ENCODE results near the gene CDADC1. TPM values are rescaled to one million over a fixed set of nuclear protein-coding genes. Genes with fewer than 3 reads are reported as not detected.

Gene CDADC1
- total RNA-seq, 1 donor from 2014 or later, result 11.4 TPM

- intact Hi-C loops (cut with micrococcal nuclease), result no loop called here
- no peak for DNase-seq
- H3K27ac ChIP-seq (replicated peaks), result no peak overlapping the region
- H3K4me3 ChIP-seq, result no peak overlapping the region
- no peak for TF ChIP-seq CTCF (IDR thresholded peaks at IDR 0.05; ENCODE audit: borderline replicate concordance)
- no peaks in the 10 kb centered on the region for H3K36me3 ChIP-seq
- peaks cover 41% of the 10 kb centered on the region for H3K27me3 ChIP-seq (ENCODE audit: low read depth)
- peaks cover 18% of the 10 kb centered on the region for H3K4me1 ChIP-seq
- no peaks in the 10 kb centered on the region for H3K9me3 ChIP-seq (replicated peaks)
Observed at GRCh38 chr13:49225223-49226042, 22.3 kb upstream of the CDADC1 start.

- no peak for DNase-seq
- no peaks in the 10 kb centered on the region for H3K9me3 ChIP-seq (replicated peaks)
- peaks cover 8% of the 10 kb centered on the region for H3K4me1 ChIP-seq
- H3K4me3 ChIP-seq, result no peak overlapping the region
- no peak overlapping the region for H3K27ac ChIP-seq (replicated peaks)
- no peaks in the 10 kb centered on the region for H3K36me3 ChIP-seq
- H3K27me3 ChIP-seq (ENCODE audit: low read depth), result peaks cover 29% of the 10 kb centered on the region
- TF ChIP-seq CTCF (IDR thresholded peaks at IDR 0.05; ENCODE audit: borderline replicate concordance), result no peak
- intact Hi-C loops (cut with micrococcal nuclease), result no loop called here
Observed at GRCh38 chr13:49226613-49227012, 21.1 kb upstream of the CDADC1 start.

DNA sequence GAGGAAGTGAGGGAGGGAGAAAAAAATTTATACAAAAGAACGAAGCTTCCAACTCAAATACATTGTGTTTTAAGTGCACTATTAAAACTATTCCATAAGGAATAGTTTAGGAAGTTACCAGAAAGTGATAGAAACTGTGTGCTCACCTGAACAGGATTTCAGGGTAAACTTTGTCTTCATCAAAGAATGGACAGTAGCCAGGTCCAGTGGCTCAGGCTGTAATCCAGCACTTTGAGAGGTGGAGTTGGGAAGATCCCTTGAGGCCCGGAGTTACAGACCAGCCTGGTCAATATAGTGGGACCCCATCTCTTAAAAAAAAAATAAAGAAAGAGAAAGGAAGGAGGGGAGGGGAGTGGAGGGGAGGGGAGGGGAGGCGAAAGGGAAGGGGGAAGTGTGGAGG, 13.0 kb upstream of the CDADC1 start:
- TF ChIP-seq CTCF (IDR thresholded peaks at IDR 0.05; ENCODE audit: borderline replicate concordance), result no peak
- H3K9me3 ChIP-seq (replicated peaks), result no peaks in the 10 kb centered on the region
- no peak for DNase-seq
- no peak overlapping the region for H3K4me3 ChIP-seq
- H3K27me3 ChIP-seq (ENCODE audit: low read depth), result no peaks in the 10 kb centered on the region
- no peak overlapping the region for H3K27ac ChIP-seq (replicated peaks)
- no peaks in the 10 kb centered on the region for H3K36me3 ChIP-seq
- intact Hi-C loops (cut with micrococcal nuclease), result no loop called here
- H3K4me1 ChIP-seq, result no peaks in the 10 kb centered on the region

- Histone ChIP-seq H3K4me3 (no peak overlapping the region), H3K36me3 (no peaks in the 10 kb centered on the region), H3K27ac (replicated peaks) (no peak overlapping the region), H3K27me3 (ENCODE audit: low read depth) (no peaks in the 10 kb centered on the region), H3K9me3 (replicated peaks) (no peaks in the 10 kb centered on the region), H3K4me1 (no peaks in the 10 kb centered on the region)
- intact Hi-C loops (cut with micrococcal nuclease), result no loop called here
- TF ChIP-seq CTCF (IDR thresholded peaks at IDR 0.05; ENCODE audit: borderline replicate concordance), result no peak
- no peak for DNase-seq
Observed at GRCh38 chr13:49235856-49236431, 11.8 kb upstream of the CDADC1 start.

DNA sequence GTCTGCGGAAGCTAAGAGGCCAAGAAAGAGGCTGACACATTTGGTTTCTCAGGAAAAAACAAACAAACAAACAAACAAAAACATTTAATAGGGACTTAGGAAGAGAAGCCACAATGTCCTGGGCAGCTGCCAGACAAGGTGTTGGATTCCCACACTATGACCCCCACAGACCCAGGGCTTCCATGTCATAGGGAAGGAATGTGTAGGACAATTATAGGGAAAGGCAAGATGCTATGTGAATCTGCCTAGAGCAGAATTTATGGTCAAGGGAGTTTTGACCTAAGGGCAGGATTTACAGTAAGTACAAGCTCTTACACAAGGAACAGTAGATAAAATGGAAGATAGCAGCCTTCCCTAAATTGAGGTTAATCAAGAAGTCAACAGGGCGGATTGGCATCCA, 9.1 kb upstream of the CDADC1 start:
- Histone ChIP-seq H3K27ac (replicated peaks) (no peak overlapping the region), H3K4me3 (no peak overlapping the region), H3K9me3 (replicated peaks) (no peaks in the 10 kb centered on the region), H3K4me1 (no peaks in the 10 kb centered on the region), H3K27me3 (ENCODE audit: low read depth) (no peaks in the 10 kb centered on the region), H3K36me3 (no peaks in the 10 kb centered on the region)
- DNase-seq, result no peak
- TF ChIP-seq CTCF (IDR thresholded peaks at IDR 0.05; ENCODE audit: borderline replicate concordance), result no peak
- intact Hi-C loops (cut with micrococcal nuclease), result no loop called here
